Astrocyte (in vitro differentiated cells and primary cell): Measurements from ENCODE around the gene SCAND1. TPM values are rescaled to one million over a fixed set of nuclear protein-coding genes. Genes with fewer than 3 reads are reported as not detected.

Experiments
- DNase-seq: peaks from one replicate; pipeline ENCODE4 v3.0.0-alpha.2; 2010; ENCODE audit warnings: low read depth
- FAIRE-seq: peaks from 2 replicates; lab custom pipeline; 2011; peaks lifted over from hg19 to GRCh38; lab: Jason Lieb, UNC
- H2AFZ ChIP-seq: 2 replicates; pipeline ENCODE4 v1.6.0; 2012; ENCODE audit warnings: low read depth, low read length, inconsistent platforms
- H3K27ac ChIP-seq: 2 replicates; pipeline ENCODE4 v1.5.1; 2011; ENCODE audit warnings: low read depth, low read length, inconsistent platforms
- H3K27me3 ChIP-seq: 2 replicates; pipeline ENCODE4 v1.6.0; 2011; ENCODE audit warnings: low read length, inconsistent platforms; ENCODE audit not compliant: insufficient read depth
- H3K36me3 ChIP-seq: 2 replicates; pipeline ENCODE4 v1.5.1; 2011; ENCODE audit warnings: low read length, inconsistent platforms; ENCODE audit not compliant: insufficient read depth
- H3K4me1 ChIP-seq: 2 replicates; pipeline ENCODE4 v1.5.1; 2011; ENCODE audit warnings: low read length, inconsistent platforms; ENCODE audit not compliant: insufficient read depth
- H3K4me2 ChIP-seq: 2 replicates; pipeline ENCODE4 v1.6.0; 2012; ENCODE audit warnings: low read length, inconsistent platforms
- H3K4me3 ChIP-seq: 2 replicates; pipeline ENCODE4 v1.5.1; 2011; ENCODE audit warnings: low read depth, mild to moderate bottlenecking, low read length, inconsistent platforms; ENCODE audit not compliant: insufficient read depth
- H3K79me2 ChIP-seq: 2 replicates; pipeline ENCODE4 v1.6.0; 2012; ENCODE audit warnings: mild to moderate bottlenecking, low read length, inconsistent platforms; ENCODE audit not compliant: insufficient read depth
- H3K9ac ChIP-seq: 2 replicates; pipeline ENCODE4 v1.6.0; 2012; ENCODE audit warnings: mild to moderate bottlenecking, low read length, inconsistent platforms
- H3K9me3 ChIP-seq: 2 replicates; pipeline ENCODE4 v1.5.1; 2012; ENCODE audit warnings: low read depth, mild to moderate bottlenecking, low read length, inconsistent platforms; ENCODE audit not compliant: insufficient read depth
- H4K20me1 ChIP-seq: 2 replicates; pipeline ENCODE4 v1.6.0; 2012; ENCODE audit warnings: low read length, inconsistent platforms; ENCODE audit not compliant: insufficient read depth
- H3K27ac Mint-ChIP-seq: one replicate; pipeline ENCODE4 v1.8.0; 2021; ENCODE audit warnings: mild to moderate bottlenecking, mixed read lengths; ENCODE audit not compliant: unreplicated experiment
- H3K27me3 Mint-ChIP-seq: one replicate; pipeline ENCODE4 v1.8.0; 2021; ENCODE audit warnings: low read depth, mixed read lengths; ENCODE audit not compliant: unreplicated experiment
- H3K36me3 Mint-ChIP-seq: one replicate; pipeline ENCODE4 v1.8.0; 2021; ENCODE audit warnings: low read depth, mixed read lengths; ENCODE audit not compliant: unreplicated experiment
- H3K4me1 Mint-ChIP-seq: one replicate; pipeline ENCODE4 v1.8.0; 2021; ENCODE audit warnings: low read depth, mixed read lengths; ENCODE audit not compliant: unreplicated experiment
- H3K4me3 Mint-ChIP-seq: one replicate; pipeline ENCODE4 v1.8.0; 2021; ENCODE audit warnings: mild to moderate bottlenecking, moderate library complexity, mixed read lengths; ENCODE audit not compliant: unreplicated experiment
- H3K9me3 Mint-ChIP-seq: one replicate; pipeline ENCODE4 v1.8.0; 2021; ENCODE audit warnings: mild to moderate bottlenecking, mixed read lengths; ENCODE audit not compliant: unreplicated experiment
- CTCF ChIP-seq: IDR thresholded peaks from 2 replicates; pipeline ENCODE4 v1.5.1; 2011; ENCODE audit warnings: low read depth, mild to moderate bottlenecking, inconsistent platforms, low read length, moderate library complexity; ENCODE audit not compliant: insufficient read depth
- EZH2 ChIP-seq: IDR thresholded peaks from 2 replicates; pipeline ENCODE4 v1.6.1; 2012; ENCODE audit warnings: mild to moderate bottlenecking, low read length, inconsistent platforms; ENCODE audit not compliant: insufficient read depth
- total RNA-seq: library from RNA; stranded (reverse); gene quantifications from 2 replicates; pipeline ENCODE4 v1.2.1, GENCODE V29; 2021

Gene SCAND1
- total RNA-seq, 1 donor from 2014 or later = 63.8 TPM

DNA sequence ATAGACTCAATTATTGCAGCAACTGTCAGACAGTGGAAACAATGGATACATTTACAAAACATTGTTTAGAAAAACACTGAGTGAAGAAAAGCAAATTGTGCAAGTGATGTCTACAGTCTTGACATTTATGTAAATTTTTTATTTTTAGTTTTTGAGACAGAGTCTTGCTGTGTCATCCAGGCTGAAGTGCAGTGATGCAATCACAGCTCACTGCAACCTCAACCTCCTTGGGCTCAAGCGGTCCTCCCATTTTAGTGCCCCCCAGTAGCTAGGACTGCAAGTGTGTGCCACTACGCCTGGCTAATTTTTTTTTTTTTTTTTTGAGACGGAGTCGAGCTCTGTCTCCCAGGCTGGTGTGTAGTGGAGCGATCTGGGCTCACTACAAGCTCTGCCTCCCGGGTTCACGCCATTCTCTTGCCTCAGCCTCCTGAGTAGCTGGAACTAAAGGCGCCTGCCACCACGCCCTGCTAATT is 23.8 kb upstream of the SCAND1 start:
- H3K9me3 Mint-ChIP-seq = peaks cover 2% of the 10 kb centered on the region
- FAIRE-seq (no peak), DNase-seq (no peak)
- Histone ChIP-seq H4K20me1 (no peaks in the 10 kb centered on the region), H3K27ac (no peak overlapping the region), H3K9me3 (no peaks in the 10 kb centered on the region), H2AFZ (no peak overlapping the region), H3K9ac (no peak overlapping the region), H3K27me3 (peaks cover 3% of the 10 kb centered on the region), H3K4me3 (no peak overlapping the region), H3K4me2 (no peak overlapping the region), H3K79me2 (no peaks in the 10 kb centered on the region), H3K36me3 (no peaks in the 10 kb centered on the region), H3K4me1 (no peaks in the 10 kb centered on the region)
- no peaks in the 10 kb centered on the region for H3K36me3 Mint-ChIP-seq
- no peak overlapping the region for H3K4me3 Mint-ChIP-seq
- H3K27me3 Mint-ChIP-seq = peaks cover 13% of the 10 kb centered on the region
- H3K4me1 Mint-ChIP-seq = peaks cover 4% of the 10 kb centered on the region
- TF ChIP-seq EZH2 (no peak), CTCF (no peak)
- peak overlapping the region; percentile 34 for H3K27ac Mint-ChIP-seq

DNA sequence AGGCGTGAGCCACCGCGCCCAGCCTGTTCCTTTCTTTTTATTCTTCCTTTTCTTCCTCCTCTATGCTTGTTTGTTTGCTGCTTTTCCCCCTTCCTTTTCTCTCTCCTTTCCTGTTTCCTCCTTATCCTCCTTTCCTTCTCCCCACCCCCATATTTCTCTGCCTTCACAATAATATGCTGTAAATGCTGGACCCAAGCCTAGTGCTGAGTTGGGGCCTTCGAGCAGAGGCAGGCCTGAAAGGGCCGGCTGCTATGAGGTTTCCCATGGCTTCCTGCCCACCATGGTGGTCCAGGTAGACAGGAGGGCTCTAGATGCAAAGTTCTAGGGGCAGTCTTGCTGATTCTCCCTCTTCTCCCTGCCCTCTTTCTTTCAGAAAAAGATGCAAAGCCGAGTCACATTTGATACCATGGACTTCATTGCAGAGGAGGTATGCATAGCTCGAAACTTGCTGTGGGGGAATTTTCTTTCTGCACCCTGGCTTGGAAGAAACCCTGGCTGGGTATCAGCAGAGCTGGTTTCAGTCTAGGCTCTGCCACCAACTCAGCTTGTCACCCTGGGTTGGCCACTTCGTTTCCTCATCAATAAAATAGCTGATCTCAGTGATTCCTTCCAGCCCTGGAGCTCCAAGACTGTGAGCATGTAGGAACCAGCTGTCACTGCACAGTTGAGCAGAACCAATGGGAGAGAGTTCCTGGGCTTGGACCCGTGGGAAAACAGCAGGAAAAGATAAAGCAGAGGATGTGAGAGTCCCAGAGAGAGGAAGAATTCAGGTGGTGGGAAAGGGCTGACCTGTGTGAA is 21.5 kb upstream of the SCAND1 start:
- H3K27ac Mint-ChIP-seq = no peak overlapping the region
- Histone ChIP-seq H3K36me3 (no peaks in the 10 kb centered on the region), H3K27me3 (peaks cover 1% of the 10 kb centered on the region), H3K9me3 (no peaks in the 10 kb centered on the region), H3K27ac (no peak overlapping the region), H3K4me1 (no peaks in the 10 kb centered on the region), H3K4me3 (no peak overlapping the region), H4K20me1 (no peaks in the 10 kb centered on the region), H3K79me2 (no peaks in the 10 kb centered on the region), H3K9ac (no peak overlapping the region), H3K4me2 (no peak overlapping the region), H2AFZ (no peak overlapping the region)
- TF ChIP-seq EZH2 (no peak), CTCF (no peak)
- peaks cover 7% of the 10 kb centered on the region for H3K9me3 Mint-ChIP-seq
- FAIRE-seq (no peak), DNase-seq (no peak)
- peaks cover 4% of the 10 kb centered on the region for H3K36me3 Mint-ChIP-seq
- H3K4me1 Mint-ChIP-seq = peaks cover 4% of the 10 kb centered on the region
- H3K4me3 Mint-ChIP-seq = no peak overlapping the region
- peaks cover 10% of the 10 kb centered on the region for H3K27me3 Mint-ChIP-seq

DNA sequence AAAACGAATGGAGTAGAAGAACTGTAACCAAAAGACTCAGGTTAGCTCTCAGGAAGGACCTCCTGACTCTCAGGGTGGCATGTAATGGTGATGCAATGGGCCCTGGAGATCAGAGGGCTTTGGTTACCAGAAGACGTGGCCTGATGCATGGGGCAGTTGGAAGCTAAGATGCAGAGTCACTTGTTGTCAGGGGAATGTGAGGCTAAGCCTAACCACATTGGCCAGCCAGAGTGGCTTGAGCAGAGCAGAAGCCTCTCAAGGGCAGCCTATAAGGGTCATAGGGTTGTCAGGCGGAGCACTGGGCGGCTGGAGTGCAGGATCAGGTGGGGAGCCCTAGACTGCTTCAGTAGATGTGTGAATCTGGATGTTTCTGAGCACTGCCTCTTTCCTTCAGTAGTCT is 20.0 kb upstream of the SCAND1 start:
- Mint-ChIP-seq H3K27me3 (peaks cover 2% of the 10 kb centered on the region), H3K4me3 (no peak overlapping the region), H3K36me3 (peaks cover 4% of the 10 kb centered on the region), H3K9me3 (peaks cover 7% of the 10 kb centered on the region), H3K27ac (no peak overlapping the region), H3K4me1 (no peaks in the 10 kb centered on the region)
- H3K9ac ChIP-seq = no peak overlapping the region
- H4K20me1 ChIP-seq = no peaks in the 10 kb centered on the region
- no peak overlapping the region for H3K4me2 ChIP-seq
- H3K79me2 ChIP-seq = no peaks in the 10 kb centered on the region
- H3K36me3 ChIP-seq = no peaks in the 10 kb centered on the region
- no peaks in the 10 kb centered on the region for H3K4me1 ChIP-seq
- no peaks in the 10 kb centered on the region for H3K9me3 ChIP-seq
- FAIRE-seq (no peak), DNase-seq (no peak)
- TF ChIP-seq CTCF (no peak), EZH2 (no peak)
- no peak overlapping the region for H2AFZ ChIP-seq
- no peaks in the 10 kb centered on the region for H3K27me3 ChIP-seq
- no peak overlapping the region for H3K27ac ChIP-seq
- no peak overlapping the region for H3K4me3 ChIP-seq
